Hepatocyte (in vitro differentiated cells): Measurements from ENCODE around the gene CUX1. TPM values are rescaled to one million over a fixed set of nuclear protein-coding genes. Genes with fewer than 3 reads are reported as not detected.

Experiments
- DNase-seq: peaks from one replicate; pipeline ENCODE4 v3.0.0-alpha.2; 2016; ENCODE audit warnings: low spot score
- H2AFZ ChIP-seq: fragments of 200-600 bp; sonication (generic); 2 replicates; pipeline ENCODE4 v1.6.0; 2016; ENCODE audit warnings: antibody characterized with exemption, mild to moderate bottlenecking
- H3K27ac ChIP-seq: fragments of 200-600 bp; sonication (generic); 2 replicates; pipeline ENCODE4 v1.5.1; 2016; ENCODE audit warnings: mild to moderate bottlenecking
- H3K27me3 ChIP-seq: fragments of 200-600 bp; sonication (generic); 2 replicates; pipeline ENCODE4 v1.6.1; 2016
- H3K36me3 ChIP-seq: fragments of 200-600 bp; sonication (generic); replicated peaks from 2 replicates; pipeline ENCODE4 v1.5.1; 2016; ENCODE audit warnings: low read depth; ENCODE audit not compliant: insufficient read depth
- H3K4me1 ChIP-seq: fragments of 200-600 bp; sonication (generic); 2 replicates; pipeline ENCODE4 v1.5.1; 2016; ENCODE audit warnings: mild to moderate bottlenecking, moderate library complexity; ENCODE audit not compliant: insufficient read depth
- H3K4me2 ChIP-seq: fragments of 200-600 bp; sonication (generic); 2 replicates; pipeline ENCODE4 v1.6.0; 2016
- H3K4me3 ChIP-seq: fragments of 200-600 bp; sonication (generic); 2 replicates; pipeline ENCODE4 v1.5.1; 2016; ENCODE audit warnings: mild to moderate bottlenecking
- H3K79me2 ChIP-seq: fragments of 200-600 bp; sonication (generic); 2 replicates; pipeline ENCODE4 v1.6.0; 2017; ENCODE audit warnings: mild to moderate bottlenecking
- H3K9me2 ChIP-seq: fragments of 200-600 bp; sonication (generic); replicated peaks from 2 replicates; pipeline ENCODE4 v1.6.0; 2017; ENCODE audit warnings: mild to moderate bottlenecking; ENCODE audit not compliant: insufficient read depth
- H3K9me3 ChIP-seq: fragments of 200-600 bp; sonication (generic); 2 replicates; pipeline ENCODE4 v1.5.1; 2016; ENCODE audit warnings: low read depth, mild to moderate bottlenecking
- H4K20me1 ChIP-seq: fragments of 200-600 bp; sonication (generic); 2 replicates; pipeline ENCODE4 v1.6.0; 2016; ENCODE audit warnings: mild to moderate bottlenecking; ENCODE audit not compliant: insufficient read depth, poor library complexity, severe bottlenecking
- CTCF ChIP-seq: fragments of 200-600 bp; sonication (generic); IDR thresholded peaks from 2 replicates; pipeline ENCODE4 v1.5.1; 2016; ENCODE audit warnings: antibody characterized with exemption, mild to moderate bottlenecking; ENCODE audit not compliant: poor library complexity
- EZH2 ChIP-seq: fragments of 200-600 bp; sonication (generic); IDR thresholded peaks from 2 replicates; pipeline ENCODE4 v1.6.1; 2016; ENCODE audit warnings: antibody characterized with exemption, mild to moderate bottlenecking, borderline replicate concordance
- EZH2phosphoT487 ChIP-seq: fragments of 200-600 bp; sonication (generic); IDR thresholded peaks from one replicate; pipeline ENCODE4 v1.6.1; 2018; ENCODE audit warnings: antibody characterized with exemption, mild to moderate bottlenecking, low read depth, moderate library complexity; ENCODE audit not compliant: unreplicated experiment, severe bottlenecking
- WGBS: methylation state at CpG from one replicate; pipeline ENCODE4 v1.1.6; 2016; ENCODE audit warnings: low lambda C conversion rate; ENCODE audit errors: missing lambda C conversion rate; 5-methylcytosine and 5-hydroxymethylcytosine counted together
- polyA plus RNA-seq: library from polyadenylated mRNA; unstranded; fragments of >200 nt; fragmentation: Nextera tagmentation; extraction: Ambion mirVana; gene quantifications from 2 replicates; pipeline ENCODE4 v1.2.1, GENCODE V29; 2016
- total RNA-seq: library from RNA; depleted of rRNA; stranded (reverse); fragments of >200 nt; gene quantifications from 2 replicates; pipeline ENCODE4 v1.2.3, GENCODE V29; 2014

CUX1 gene
- total and polyA plus RNA-seq, 2 experiments from 2014 or later, result 60.1 to 76.8 TPM

DNA sequence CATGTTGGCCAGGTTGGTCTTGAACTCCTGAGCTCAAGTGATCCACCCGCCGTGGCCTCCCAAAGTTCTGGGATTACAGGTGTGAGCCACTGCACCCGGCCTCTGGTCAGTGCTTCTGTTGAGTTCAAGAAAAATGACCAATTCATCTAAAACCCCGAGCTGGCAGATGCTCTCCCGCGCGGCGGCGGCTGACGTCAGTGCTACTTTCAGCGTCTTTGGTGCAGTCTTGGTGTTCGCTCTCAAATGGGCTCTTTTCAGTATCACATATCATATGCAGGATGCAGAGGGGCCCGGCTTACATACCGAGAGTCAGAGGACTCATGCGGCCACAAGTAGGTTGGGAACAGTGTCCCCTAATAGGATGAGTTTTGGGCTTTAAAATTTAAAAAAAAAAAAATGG is 125.9 kb downstream of the CUX1 start:
- H3K4me2 ChIP-seq, result no peak overlapping the region
- 94% methylated on average over 15 of the region's 15 CpGs for WGBS

GRCh38 chr7:101943889-101944600 is 126.6 kb downstream of the CUX1 start:
- peak overlapping the region; percentile 75 for H3K27ac ChIP-seq

More for the DNA sequence above, 125.9 kb downstream of the CUX1 start:
- Histone ChIP-seq H3K4me1 (peaks cover 34% of the 10 kb centered on the region), H3K4me3 (no peak overlapping the region), H3K79me2 (peaks cover 82% of the 10 kb centered on the region), H4K20me1 (no peaks in the 10 kb centered on the region), H3K27ac (peak overlapping the region; percentile 75), H3K9me2 (no peaks in the 10 kb centered on the region), H2AFZ (no peak overlapping the region), H3K27me3 (no peaks in the 10 kb centered on the region), H3K36me3 (no peaks in the 10 kb centered on the region), H3K9me3 (no peaks in the 10 kb centered on the region)
- no peak for DNase-seq
- TF ChIP-seq EZH2phosphoT487, result no peak
- no peak for TF ChIP-seq EZH2
- no peak for TF ChIP-seq CTCF

GRCh38 chr7:101944611-101945010 is 127.2 kb downstream of the CUX1 start:
- no peaks in the 10 kb centered on the region for H3K27me3 ChIP-seq
- 87% methylated on average over 10 of the region's 10 CpGs for WGBS

More at GRCh38 chr7:101943889-101944600, 126.6 kb downstream of the CUX1 start:
- TF ChIP-seq CTCF (no peak), EZH2 (no peak), EZH2phosphoT487 (no peak)
- H3K9me3 ChIP-seq, result no peaks in the 10 kb centered on the region
- H3K27me3 ChIP-seq, result no peaks in the 10 kb centered on the region
- no peak overlapping the region for H2AFZ ChIP-seq
- H3K4me3 ChIP-seq, result no peak overlapping the region
- H3K4me1 ChIP-seq, result peaks cover 34% of the 10 kb centered on the region
- peaks cover 81% of the 10 kb centered on the region for H3K79me2 ChIP-seq
- WGBS, result 74% methylated on average over 14 of the region's 14 CpGs
- H4K20me1 ChIP-seq, result no peaks in the 10 kb centered on the region
- no peaks in the 10 kb centered on the region for H3K36me3 ChIP-seq
- DNase-seq, result no peak
- H3K9me2 ChIP-seq, result no peaks in the 10 kb centered on the region
- H3K4me2 ChIP-seq, result no peak overlapping the region

More at GRCh38 chr7:101944611-101945010, 127.2 kb downstream of the CUX1 start:
- H3K27ac ChIP-seq, result peak overlapping the region; percentile 75
- TF ChIP-seq EZH2, result no peak
- TF ChIP-seq CTCF, result no peak
- TF ChIP-seq EZH2phosphoT487, result no peak
- no peak overlapping the region for H2AFZ ChIP-seq
- H3K9me3 ChIP-seq, result no peaks in the 10 kb centered on the region
- peaks cover 34% of the 10 kb centered on the region for H3K4me1 ChIP-seq
- no peaks in the 10 kb centered on the region for H3K36me3 ChIP-seq
- peaks cover 81% of the 10 kb centered on the region for H3K79me2 ChIP-seq
- no peak overlapping the region for H3K4me2 ChIP-seq
- H4K20me1 ChIP-seq, result no peaks in the 10 kb centered on the region
- no peak overlapping the region for H3K4me3 ChIP-seq
- no peaks in the 10 kb centered on the region for H3K9me2 ChIP-seq
- DNase-seq, result no peak
